Lung microvascular endothelial cell (primary cell): ENCODE data around the gene PCDHGA4. TPM values are rescaled to one million over a fixed set of nuclear protein-coding genes. Genes with fewer than 3 reads are reported as not detected.
A peak's percentile ranks its signal among the peaks of the same experiment; 100 is the strongest.
"Not testable (repeated sequence)": the region's sequence is repeated elsewhere in the genome, so short reads cannot be mapped to it uniquely, and the experiment has no call there.

Experiments
- DNase-seq, 2 donors: peaks; one replicate each; pipeline versions ENCODE4 v3.0.0 to v3.0.0-alpha.2; 2010; ENCODE audit warnings: low read depth in 2 of 2
- total RNA-seq: library from RNA; depleted of rRNA; stranded (reverse); fragments of >200 nt; gene quantifications from 2 replicates; pipeline ENCODE4 v1.2.1, GENCODE V29; 2014

PCDHGA4 gene
- total RNA-seq, 1 donor from 2014 or later, result 2.0 TPM

- DNase-seq, result peak; percentile 22 to 59
Observed at GRCh38 chr5:141349917-141350619, 4.8 kb upstream of the PCDHGA4 start, which contains the start of gene PCDHGB1. Gene PCDHGB1, plus strand, starts transcription at chr5:141350099. Its CDS starts 162 bp downstream, at chr5:141350261.

- no peak for DNase-seq
Observed at GRCh38 chr5:141351591-141351990, 3.2 kb upstream of the PCDHGA4 start.

- DNase-seq, result no peak
Observed at GRCh38 chr5:141355641-141356040, 820 bp downstream of the PCDHGA4 start.

GRCh38 chr5:141356133-141356532 lies 1.3 kb downstream of the PCDHGA4 start:
- DNase-seq, result no peak

GRCh38 chr5:141356950-141357349 lies 2.1 kb downstream of the PCDHGA4 start:
- no peak for DNase-seq

GRCh38 chr5:141359790-141360426 lies 5.1 kb downstream of the PCDHGA4 start, which contains the start of gene PCDHGB2:
Gene PCDHGB2, plus strand, starts transcription at chr5:141359994. Its CDS starts 142 bp downstream, at chr5:141360136.
- peak; percentile 41 to 63 for DNase-seq

- DNase-seq, result no peak
Observed at GRCh38 chr5:141360685-141361084, 5.9 kb downstream of the PCDHGA4 start.

GRCh38 chr5:141362719-141363118 lies 7.9 kb downstream of the PCDHGA4 start:
- no peak for DNase-seq

GRCh38 chr5:141363952-141364660 lies 9.3 kb downstream of the PCDHGA4 start, which contains the start of gene PCDHGA5:
Gene PCDHGA5, plus strand, starts transcription at chr5:141364162. Its CDS starts 169 bp downstream, at chr5:141364331.
- DNase-seq, result no peak

GRCh38 chr5:141366016-141366896 lies 11.4 kb downstream of the PCDHGA4 start:
- DNase-seq, result no peak

- peak; percentile 59 to 84 for DNase-seq
Observed at GRCh38 chr5:141369994-141370848, 15.4 kb downstream of the PCDHGA4 start, which contains the start of gene PCDHGB3. Gene PCDHGB3, plus strand, starts transcription at chr5:141370242. Its CDS starts 153 bp downstream, at chr5:141370395.

- DNase-seq, result no peak
Observed at GRCh38 chr5:141371572-141372475, 17.0 kb downstream of the PCDHGA4 start.

- peak; percentile 44 to 49 for DNase-seq
Observed at GRCh38 chr5:141373673-141374317, 19.0 kb downstream of the PCDHGA4 start, which contains the start of gene PCDHGA6. Gene PCDHGA6, plus strand, starts transcription at chr5:141373891. Its CDS starts 193 bp downstream, at chr5:141374084.

GRCh38 chr5:141374627-141375026 lies 19.8 kb downstream of the PCDHGA4 start:
- no peak for DNase-seq

- not testable (repeated sequence) for DNase-seq
Observed at GRCh38 chr5:141375444-141376155, 20.8 kb downstream of the PCDHGA4 start.

GRCh38 chr5:141382469-141383294 lies 27.9 kb downstream of the PCDHGA4 start, which contains the start of gene PCDHGA7:
Gene PCDHGA7, plus strand, starts transcription at chr5:141382742. Its CDS starts 158 bp downstream, at chr5:141382900.
- peak; percentile 40 to 52 for DNase-seq

- DNase-seq, result no peak
Observed at GRCh38 chr5:141383345-141383744, 28.5 kb downstream of the PCDHGA4 start.
